ENCODE data around the gene SYCP2.

DNA sequence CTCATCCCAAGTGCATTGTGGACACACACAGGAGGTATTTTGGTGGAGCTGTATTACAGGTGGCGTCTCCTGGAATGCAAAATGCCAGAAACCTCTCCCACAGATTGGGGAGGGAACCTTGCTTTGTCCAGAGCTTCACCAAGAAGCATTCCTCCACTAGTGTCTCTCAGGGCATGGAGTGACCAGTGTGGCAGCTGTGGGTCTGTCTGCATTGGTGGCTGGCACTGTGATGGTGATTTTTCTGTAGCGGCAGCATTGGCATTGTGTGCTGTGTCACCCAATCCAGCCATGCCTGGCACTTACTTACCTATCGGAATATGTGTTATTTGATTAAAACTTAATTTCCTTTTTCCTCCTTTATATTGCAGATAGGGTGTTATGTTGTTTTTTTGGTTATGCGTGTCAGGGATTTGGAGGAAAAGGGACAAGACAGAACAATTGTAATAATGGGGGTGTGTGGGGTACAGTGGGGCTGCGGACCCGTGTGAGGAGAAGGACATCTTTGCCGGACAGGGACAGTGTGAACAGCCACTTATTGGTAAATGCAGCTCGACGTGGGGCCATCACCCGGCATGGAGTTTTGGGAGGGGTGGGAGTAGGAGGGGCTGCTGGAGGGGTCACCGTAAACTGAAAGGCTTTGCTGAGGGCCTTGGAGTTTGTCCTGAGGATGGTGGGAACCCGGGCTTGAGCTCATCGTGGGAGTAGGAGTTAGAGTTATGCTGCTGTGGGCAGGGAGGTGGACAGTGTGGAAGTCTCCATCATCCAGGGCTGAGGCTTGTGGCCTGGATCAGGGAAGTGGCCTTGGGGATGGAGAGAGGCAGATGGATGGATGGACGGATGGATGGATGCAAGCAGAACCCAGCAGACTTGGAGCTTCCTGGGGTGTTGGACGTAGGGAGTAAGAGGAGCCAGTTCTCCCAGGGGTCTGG lies 105.0 kb downstream of the SYCP2 start:
- no peak for TF ChIP-seq YY1 (IDR thresholded peaks at IDR 0.05; ENCODE audit: insufficient read depth, insufficient read length)
- TF ChIP-seq ZNF274 (IDR thresholded peaks at IDR 0.05; ENCODE audit: low read depth, low read length), result no peak
